GM12878 (cell line): ENCODE data around the gene NME7. TPM values are rescaled to one million over a fixed set of nuclear protein-coding genes. Genes with fewer than 3 reads are reported as not detected.

Source experiments
- ATAC-seq: fragments of 200-7000 bp; cut with Tn5 transposase; 3 replicates; pipeline ENCODE4 v1.9.1; 2020; ENCODE audit warnings: mild to moderate bottlenecking, moderate library complexity
- BruUV-seq: library from RNA; stranded (reverse); fragments of 400-500 nt; replicated peaks from 2 replicates; lab custom pipeline; 2021; lab: Mats Ljungman, UMichigan
- CTCF ChIA-PET: fragments of 300-600 bp; sonication (Branson Sonifier 250); formaldehyde crosslinking; extraction: SDS; loops from one replicate; lab custom pipeline; 2021; ENCODE audit warnings: inconsistent platforms; lab: Yijun Ruan, JAX
- POLR2A ChIA-PET: fragments of 350-600 bp; formaldehyde crosslinking; extraction: SDS; loops from one replicate; lab custom pipeline; 2021; ENCODE audit warnings: inconsistent platforms; lab: Charles Lee
- RAD21 ChIA-PET: fragments of 300-600 bp; sonication (Branson Sonifier 250); formaldehyde crosslinking; loops from one replicate; lab custom pipeline; 2023; ENCODE audit warnings: antibody characterized with exemption; ENCODE audit not compliant: unreplicated experiment; lab: Charles Lee
- SMC1A ChIA-PET: fragments of 300-600 bp; sonication (Branson Sonifier 250); formaldehyde crosslinking; loops from one replicate; lab custom pipeline; 2023; ENCODE audit not compliant: unreplicated experiment, uncharacterized antibody; lab: Charles Lee
- DNase-seq: peaks from one replicate; pipeline ENCODE4 v3.0.0-alpha.2; 2011; ENCODE audit warnings: low read depth, low spot score
- FAIRE-seq: peaks from 3 replicates; lab custom pipeline; 2011; peaks lifted over from hg19 to GRCh38; lab: Jason Lieb, UNC
- H2AFZ ChIP-seq: 2 replicates; pipeline ENCODE4 v1.6.0; 2011; ENCODE audit warnings: low read depth, low read length, control low read depth; ENCODE audit not compliant: control insufficient read depth
- H3K27ac ChIP-seq: 2 replicates; pipeline ENCODE4 v1.5.1; 2011; ENCODE audit warnings: control low read depth; ENCODE audit not compliant: control insufficient read depth, insufficient read depth
- H3K27me3 ChIP-seq, 2 experiments: replicated peaks in 1 of 2; 2 replicates each; pipeline versions ENCODE4 v1.6.0 to v1.6.1; 2011; ENCODE audit warnings: low read length in 1 of 2; ENCODE audit not compliant: control insufficient read depth in 2 of 2, insufficient read depth in 2 of 2
- H3K36me3 ChIP-seq, 2 experiments: 2 replicates each; pipeline ENCODE4 v1.5.1; 2011; ENCODE audit warnings: low read length in 1 of 2; ENCODE audit not compliant: control insufficient read depth in 2 of 2, insufficient read depth in 2 of 2
- H3K4me1 ChIP-seq: 2 replicates; pipeline ENCODE4 v1.6.1; 2011; ENCODE audit warnings: mild to moderate bottlenecking, low read length, moderate library complexity, mixed read lengths; ENCODE audit not compliant: control insufficient read depth, insufficient read depth
- H3K4me2 ChIP-seq: 2 replicates; pipeline ENCODE4 v1.6.0; 2011; ENCODE audit warnings: control low read depth; ENCODE audit not compliant: control insufficient read depth, insufficient read depth
- H3K4me3 ChIP-seq: fragments of 200-600 bp; sonication (generic); 2 replicates; pipeline ENCODE4 v1.5.1; 2016
- H3K79me2 ChIP-seq: 2 replicates; pipeline ENCODE4 v1.6.0; 2011; ENCODE audit warnings: low read length; ENCODE audit not compliant: control insufficient read depth, insufficient read depth
- H3K9ac ChIP-seq: 2 replicates; pipeline ENCODE4 v1.8.0; 2011; ENCODE audit warnings: low read length, control low read depth, mixed read lengths; ENCODE audit not compliant: control insufficient read depth, insufficient read depth
- H3K9me3 ChIP-seq: replicated peaks from 3 replicates; pipeline ENCODE4 v1.5.1; 2011; ENCODE audit warnings: mild to moderate bottlenecking, low read length; ENCODE audit not compliant: control insufficient read depth, insufficient read depth
- H4K20me1 ChIP-seq: 2 replicates; pipeline ENCODE4 v1.6.0; 2011; ENCODE audit not compliant: control insufficient read depth, insufficient read depth
- CBX3 ChIP-seq: fragments of 200-600 bp; sonication (generic); IDR thresholded peaks from 2 replicates; pipeline ENCODE4 v1.6.1; 2016; ENCODE audit warnings: low read depth, borderline replicate concordance
- HDGF ChIP-seq: fragments of 450-650 bp; IDR thresholded peaks from 2 replicates; pipeline ENCODE4 v1.6.1; 2016; ENCODE audit warnings: antibody characterized with exemption
- JUND ChIP-seq: IDR thresholded peaks from 2 replicates; pipeline ENCODE4 v1.6.1; 2012; ENCODE audit warnings: low read depth, mild to moderate bottlenecking, low read length, improper control_type of control experiment, moderate library complexity
- NBN ChIP-seq: fragments of 450-650 bp; IDR thresholded peaks from 2 replicates; pipeline ENCODE4 v1.6.1; 2016
- POLR2AphosphoS2 ChIP-seq: IDR thresholded peaks from 2 replicates; pipeline ENCODE4 v1.6.1; 2011; ENCODE audit warnings: low read depth, mild to moderate bottlenecking, low read length, improper control_type of control experiment, moderate library complexity
- RAD51 ChIP-seq: fragments of 450-650 bp; IDR thresholded peaks from 2 replicates; pipeline ENCODE4 v1.6.1; 2016; ENCODE audit warnings: moderate library complexity, mild to moderate bottlenecking, inconsistent platforms
- SIX5 ChIP-seq: IDR thresholded peaks from 2 replicates; pipeline ENCODE4 v1.6.1; 2011; ENCODE audit warnings: mild to moderate bottlenecking, low read depth, low read length, moderate library complexity; ENCODE audit not compliant: severe bottlenecking
- SMAD5 ChIP-seq: IDR thresholded peaks from 2 replicates; pipeline ENCODE4 v1.6.1; 2016; ENCODE audit warnings: antibody characterized with exemption, low read depth
- SREBF1 ChIP-seq: IDR thresholded peaks from 2 replicates; pipeline ENCODE4 v1.6.1; 2012; ENCODE audit warnings: mild to moderate bottlenecking, low read length
- SUPT20H ChIP-seq: IDR thresholded peaks from 2 replicates; pipeline ENCODE4 v1.6.1; 2011; ENCODE audit warnings: low read depth, mild to moderate bottlenecking, low read length, moderate library complexity, borderline replicate concordance; ENCODE audit not compliant: control insufficient read depth
- ZNF24 ChIP-seq: fragments of 450-650 bp; IDR thresholded peaks from 2 replicates; pipeline ENCODE4 v1.6.1; 2017; ENCODE audit warnings: antibody characterized with exemption, mild to moderate bottlenecking
- WGBS: methylation state at CpG from one replicate; pipeline ENCODE4 v1.1.6; 2016; ENCODE audit warnings: low lambda C conversion rate; ENCODE audit not compliant: insufficient replicate concordance, insufficient coverage; ENCODE audit errors: missing lambda C conversion rate; 5-methylcytosine and 5-hydroxymethylcytosine counted together
- in situ Hi-C: fragments of 300-500 bp; cut with MboI; formaldehyde crosslinking; loops from 9 replicates; pipeline ENCODE4 v1.14.3; 2018; ENCODE audit warnings: mixed read lengths
- intact Hi-C: fragments of 100-400 bp; cut with micrococcal nuclease; formaldehyde crosslinking; loops from one replicate; pipeline ENCODE4 v1.14.2; 2022; ENCODE audit not compliant: unreplicated experiment
- polyA plus RNA-seq, 11 experiments: library from polyadenylated mRNA; depleted of rRNA in 4 of 11; unstranded in 6 of 11; stranded (reverse) in 5 of 11; fragments of >200 nt; fragmentation: Nextera tagmentation in 4 of 11; fragmentation: Illumina TruSeq in 1 of 11; extraction: Ambion mirVana in 4 of 11; extraction: Trizol in 1 of 11; gene quantifications; 1 replicate in 1 of 11; 2 replicates in 10 of 11; pipeline versions ENCODE4 v1.2.1 to v1.2.3, GENCODE V29; 2011 to 2016; ENCODE audit warnings: inconsistent platforms in 2 of 11, missing spikeins in 2 of 11, low read depth in 1 of 11
- total RNA-seq, 4 experiments: library from RNA; depleted of rRNA in 3 of 4; stranded (reverse); fragments of >200 nt in 3 of 4; fragmentation: Illumina TruSeq in 1 of 4; extraction: Trizol in 1 of 4; gene quantifications; 2 replicates each; pipeline versions ENCODE4 v1.2.1 to v1.2.3, GENCODE V29; 2013 to 2021
- TF ChIP-seq, protein P1 (sequence below): fragments of 450-650 bp; formaldehyde crosslinking; IDR thresholded peaks from 2 replicates; pipeline ENCODE4 v1.5.0; 2022; ENCODE audit warnings: mild to moderate bottlenecking, missing genetic modification characterization
- TF ChIP-seq, protein P2 (sequence below): IDR thresholded peaks from 2 replicates; pipeline ENCODE4 v1.6.1; 2012; ENCODE audit warnings: low read length, inconsistent platforms
- TF ChIP-seq, protein P3 (sequence below): fragments of 450-650 bp; IDR thresholded peaks from 2 replicates; pipeline ENCODE4 v1.6.1; 2018; ENCODE audit warnings: borderline replicate concordance, mild to moderate bottlenecking; ENCODE audit not compliant: partially characterized antibody

Gene NME7
- total and polyA plus RNA-seq, 10 of the 15 experiments (the other 5 are each of a cell fraction or from before 2014, with no cell fraction given) = 1.5 to 15.6 (median 7.2) TPM

DNA sequence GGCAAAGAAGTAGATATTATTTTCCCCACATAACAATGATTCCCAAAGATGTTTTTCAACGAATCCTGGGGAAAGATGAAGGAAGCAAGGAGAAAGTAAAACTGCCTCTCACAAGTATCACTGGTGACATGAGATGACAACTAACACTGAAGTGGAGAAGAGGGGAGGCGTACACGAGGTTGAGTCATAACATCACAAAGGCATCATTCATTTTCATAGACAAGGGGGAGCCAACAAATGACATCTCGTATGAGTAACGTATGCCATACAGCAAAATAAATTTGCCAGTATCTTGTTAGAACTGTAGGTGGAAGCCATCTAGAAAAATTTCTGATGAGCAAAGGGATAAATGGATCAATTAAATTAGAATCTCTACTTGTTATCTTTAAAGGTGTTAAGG lies 204.5 kb downstream of the NME7 start (continued):
- TF ChIP-seq, protein P1, sequence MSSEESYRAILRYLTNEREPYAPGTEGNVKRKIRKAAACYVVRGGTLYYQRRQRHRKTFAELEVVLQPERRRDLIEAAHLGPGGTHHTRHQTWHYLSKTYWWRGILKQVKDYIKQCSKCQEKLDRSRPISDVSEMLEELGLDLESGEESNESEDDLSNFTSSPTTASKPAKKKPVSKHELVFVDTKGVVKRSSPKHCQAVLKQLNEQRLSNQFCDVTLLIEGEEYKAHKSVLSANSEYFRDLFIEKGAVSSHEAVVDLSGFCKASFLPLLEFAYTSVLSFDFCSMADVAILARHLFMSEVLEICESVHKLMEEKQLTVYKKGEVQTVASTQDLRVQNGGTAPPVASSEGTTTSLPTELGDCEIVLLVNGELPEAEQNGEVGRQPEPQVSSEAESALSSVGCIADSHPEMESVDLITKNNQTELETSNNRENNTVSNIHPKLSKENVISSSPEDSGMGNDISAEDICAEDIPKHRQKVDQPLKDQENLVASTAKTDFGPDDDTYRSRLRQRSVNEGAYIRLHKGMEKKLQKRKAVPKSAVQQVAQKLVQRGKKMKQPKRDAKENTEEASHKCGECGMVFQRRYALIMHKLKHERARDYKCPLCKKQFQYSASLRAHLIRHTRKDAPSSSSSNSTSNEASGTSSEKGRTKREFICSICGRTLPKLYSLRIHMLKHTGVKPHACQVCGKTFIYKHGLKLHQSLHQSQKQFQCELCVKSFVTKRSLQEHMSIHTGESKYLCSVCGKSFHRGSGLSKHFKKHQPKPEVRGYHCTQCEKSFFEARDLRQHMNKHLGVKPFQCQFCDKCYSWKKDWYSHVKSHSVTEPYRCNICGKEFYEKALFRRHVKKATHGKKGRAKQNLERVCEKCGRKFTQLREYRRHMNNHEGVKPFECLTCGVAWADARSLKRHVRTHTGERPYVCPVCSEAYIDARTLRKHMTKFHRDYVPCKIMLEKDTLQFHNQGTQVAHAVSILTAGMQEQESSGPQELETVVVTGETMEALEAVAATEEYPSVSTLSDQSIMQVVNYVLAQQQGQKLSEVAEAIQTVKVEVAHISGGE (CRISPR knock-in tag) = no peak
- no peak for TF ChIP-seq SREBF1
- TF ChIP-seq, all 136 proteins: peak for 8

DNA sequence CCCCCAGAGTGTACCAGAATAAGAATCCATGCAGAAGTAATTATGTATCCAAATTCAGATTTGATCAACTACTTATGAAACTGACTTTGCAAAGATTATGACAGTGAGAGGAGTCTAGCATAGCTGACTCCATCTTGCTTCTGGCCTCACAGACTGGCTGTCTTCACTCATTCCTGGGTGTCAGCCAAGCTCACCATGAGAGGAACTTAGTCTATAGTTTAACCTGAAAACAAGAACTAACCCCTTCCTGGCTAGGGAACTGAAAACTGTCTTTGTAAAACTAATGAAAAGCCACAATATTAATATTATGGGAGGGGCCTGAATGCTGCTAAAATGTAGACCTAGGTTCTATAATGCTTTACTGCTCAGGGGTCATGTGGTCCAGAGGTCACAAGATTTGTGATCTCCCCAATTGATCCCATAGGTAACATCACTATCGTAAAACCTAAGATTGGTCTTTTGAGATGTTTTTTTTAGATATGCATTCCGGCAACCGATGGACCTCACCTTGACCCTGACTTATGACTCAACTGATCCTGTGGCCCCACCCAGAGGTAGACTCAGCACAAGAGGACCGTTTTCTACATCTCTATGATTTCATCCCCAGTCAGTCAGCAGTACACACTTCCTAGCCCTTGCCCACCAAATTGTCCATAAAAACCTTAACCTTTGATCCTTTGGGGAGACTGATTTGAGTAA lies 206.0 kb downstream of the NME7 start:
- Histone ChIP-seq H3K79me2 (no peaks in the 10 kb centered on the region), H3K4me3 (no peak overlapping the region), H3K36me3 (no peaks in the 10 kb centered on the region), H4K20me1 (no peaks in the 10 kb centered on the region), H3K9me3 (no peaks in the 10 kb centered on the region), H3K9ac (no peak overlapping the region), H3K4me2 (0 out of 2 replicates have a peak overlapping the region, but pooled peaks have one; percentile 4), H2AFZ (no peak overlapping the region), H3K4me1 (peaks cover 12% of the 10 kb centered on the region; the same call in 1 of the 2 replicates), H3K27ac (no peak overlapping the region; the same call in 1 of the 2 replicates), H3K27me3 (no peaks in the 10 kb centered on the region)
- 84% methylated on average over 4 of the region's 4 CpGs for whole genome bisulfite sequencing
- intact Hi-C loops (loop anchor here (5.0 kb wide), 2 partner anchors 524 to 559 kb away; no protein-coding TSS in a partner anchor), in situ Hi-C loops (no loop called here)
- ATAC-seq (peak; percentile 95), DNase-seq (peak; percentile 34), FAIRE-seq (no peak)
- POLR2A ChIA-PET = interaction anchor here (0.5 to 0.9 kb wide), 2 partner anchors 35 to 42 kb away, joined by 3 to 4 read pairs; no protein-coding TSS in a partner anchor
- SMC1A ChIA-PET = interaction anchor here (0.6 to 4.6 kb wide), 18 partner anchors 8 to 819 kb away, joined by 3 to 37 read pairs (median 5); no protein-coding TSS in a partner anchor
- RAD21 ChIA-PET = interaction anchor here (0.5 to 2.4 kb wide), 23 partner anchors 11 to 820 kb away, joined by 3 to 17 read pairs (median 4); no protein-coding TSS in a partner anchor
- no TSS peak for BruUV-seq
- CTCF ChIA-PET = interaction anchor here (0.6 to 4.5 kb wide), 15 partner anchors 11 to 819 kb away, joined by 3 to 21 read pairs (median 5); no protein-coding TSS in a partner anchor
- TF ChIP-seq JUND (no peak), ZNF24 (no peak), RAD51 (peak; percentile 69), SUPT20H (no peak), POLR2AphosphoS2 (no peak), CBX3 (no peak), SIX5 (no peak), NBN (0 out of 2 replicates have a peak, but pooled peaks have one; percentile 17), HDGF (no peak), SMAD5 (no peak)
- TF ChIP-seq, protein P2, sequence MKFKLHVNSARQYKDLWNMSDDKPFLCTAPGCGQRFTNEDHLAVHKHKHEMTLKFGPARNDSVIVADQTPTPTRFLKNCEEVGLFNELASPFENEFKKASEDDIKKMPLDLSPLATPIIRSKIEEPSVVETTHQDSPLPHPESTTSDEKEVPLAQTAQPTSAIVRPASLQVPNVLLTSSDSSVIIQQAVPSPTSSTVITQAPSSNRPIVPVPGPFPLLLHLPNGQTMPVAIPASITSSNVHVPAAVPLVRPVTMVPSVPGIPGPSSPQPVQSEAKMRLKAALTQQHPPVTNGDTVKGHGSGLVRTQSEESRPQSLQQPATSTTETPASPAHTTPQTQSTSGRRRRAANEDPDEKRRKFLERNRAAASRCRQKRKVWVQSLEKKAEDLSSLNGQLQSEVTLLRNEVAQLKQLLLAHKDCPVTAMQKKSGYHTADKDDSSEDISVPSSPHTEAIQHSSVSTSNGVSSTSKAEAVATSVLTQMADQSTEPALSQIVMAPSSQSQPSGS = no peak
- TF ChIP-seq, protein P3, sequence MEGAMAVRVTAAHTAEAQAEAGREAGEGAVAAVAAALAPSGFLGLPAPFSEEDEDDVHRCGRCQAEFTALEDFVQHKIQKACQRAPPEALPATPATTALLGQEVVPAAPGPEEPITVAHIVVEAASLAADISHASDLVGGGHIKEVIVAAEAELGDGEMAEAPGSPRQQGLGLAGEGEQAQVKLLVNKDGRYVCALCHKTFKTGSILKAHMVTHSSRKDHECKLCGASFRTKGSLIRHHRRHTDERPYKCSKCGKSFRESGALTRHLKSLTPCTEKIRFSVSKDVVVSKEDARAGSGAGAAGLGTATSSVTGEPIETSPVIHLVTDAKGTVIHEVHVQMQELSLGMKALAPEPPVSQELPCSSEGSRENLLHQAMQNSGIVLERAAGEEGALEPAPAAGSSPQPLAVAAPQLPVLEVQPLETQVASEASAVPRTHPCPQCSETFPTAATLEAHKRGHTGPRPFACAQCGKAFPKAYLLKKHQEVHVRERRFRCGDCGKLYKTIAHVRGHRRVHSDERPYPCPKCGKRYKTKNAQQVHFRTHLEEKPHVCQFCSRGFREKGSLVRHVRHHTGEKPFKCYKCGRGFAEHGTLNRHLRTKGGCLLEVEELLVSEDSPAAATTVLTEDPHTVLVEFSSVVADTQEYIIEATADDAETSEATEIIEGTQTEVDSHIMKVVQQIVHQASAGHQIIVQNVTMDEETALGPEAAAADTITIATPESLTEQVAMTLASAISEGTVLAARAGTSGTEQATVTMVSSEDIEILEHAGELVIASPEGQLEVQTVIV = no peak
